Tibial nerve (tissue), 4 donors: ENCODE data around the gene PLPPR1. TPM values are rescaled to one million over a fixed set of nuclear protein-coding genes. Genes with fewer than 3 reads are reported as not detected.

Source experiments
- DNase-seq, 2 donors: peaks; one replicate each; pipeline ENCODE4 v3.0.0-alpha.2; 2019; ENCODE audit warnings: low spot score in 2 of 2
- H3K27ac ChIP-seq, 4 donors: fragments of 200-600 bp; sonication (generic) in 3 of 4; one replicate each; pipeline ENCODE4 v1.5.1; 2017 to 2019; ENCODE audit warnings: mild to moderate bottlenecking in 1 of 4
- H3K27me3 ChIP-seq, 2 donors: fragments of 200-600 bp; sonication (generic) in 1 of 2; one replicate each; pipeline versions ENCODE4 v1.5.1 to v1.6.0; 2017 to 2019
- H3K36me3 ChIP-seq, 3 donors: fragments of 200-600 bp; sonication (generic); one replicate each; pipeline ENCODE4 v1.5.1; 2018 to 2019
- H3K4me1 ChIP-seq, 4 donors: fragments of 200-600 bp; sonication (generic) in 3 of 4; one replicate each; pipeline ENCODE4 v1.5.1; 2017 to 2019
- H3K4me3 ChIP-seq, 4 donors: fragments of 200-600 bp; sonication (generic) in 3 of 4; one replicate each; pipeline ENCODE4 v1.5.1; 2017 to 2019; ENCODE audit warnings: mild to moderate bottlenecking in 1 of 4, moderate library complexity in 1 of 4
- H3K9me3 ChIP-seq, 4 donors: fragments of 200-600 bp; sonication (generic) in 3 of 4; one replicate each; pipeline ENCODE4 v1.5.1; 2017 to 2019
- CTCF ChIP-seq, 5 experiments: fragments of 200-600 bp in 3 of 5; fragments of 450-650 bp in 2 of 5; sonication (generic) in 3 of 5; IDR thresholded peaks; one replicate each; pipeline ENCODE4 v1.5.1; 2016 to 2019; ENCODE audit warnings: antibody characterized with exemption in 5 of 5, mild to moderate bottlenecking in 3 of 5, moderate library complexity in 2 of 5
- EP300 ChIP-seq, 2 donors: sonication (generic); formaldehyde crosslinking; IDR thresholded peaks; one replicate each; pipeline ENCODE4 v1.6.1; 2017; ENCODE audit warnings: antibody characterized with exemption in 2 of 2, mild to moderate bottlenecking in 1 of 2
- POLR2A ChIP-seq, 2 donors: fragments of 450-650 bp; IDR thresholded peaks; one replicate each; pipeline ENCODE4 v1.6.1; 2017; ENCODE audit warnings: antibody characterized with exemption in 2 of 2, mild to moderate bottlenecking in 2 of 2, moderate library complexity in 2 of 2
- WGBS, 2 donors: methylation state at CpG; one replicate each; pipeline ENCODE4 v1.1.5; 2018; 5-methylcytosine and 5-hydroxymethylcytosine counted together
- total RNA-seq, 4 donors: library from RNA; depleted of rRNA; stranded (reverse); fragments of >200 nt; gene quantifications; one replicate each; pipeline ENCODE4 v1.1.0, GENCODE V29; 2016

Gene PLPPR1
- total RNA-seq, 4 donors from 2014 or later, result 0.30 to 7.6 (median 2.5) TPM

GRCh38 chr9:101220341-101220740, 191.8 kb downstream of the PLPPR1 start:
- H3K4me1 ChIP-seq, result no peaks in the 10 kb centered on the region
- no peak for TF ChIP-seq EP300 (IDR thresholded peaks at IDR 0.05)
- TF ChIP-seq CTCF (IDR thresholded peaks at IDR 0.05), result no peak
- TF ChIP-seq POLR2A (IDR thresholded peaks at IDR 0.05), result no peak

GRCh38 chr9:101225271-101225670, 196.7 kb downstream of the PLPPR1 start:
- Histone ChIP-seq H3K4me1 (no peaks in the 10 kb centered on the region), H3K27me3 (no peaks in the 10 kb centered on the region), H3K36me3 (no peaks in the 10 kb centered on the region), H3K27ac (no peak overlapping the region), H3K4me3 (no peak overlapping the region), H3K9me3 (no peaks in the 10 kb centered on the region)
- WGBS, 2 donors, result 47 to 60% methylated on average over 4 of the region's 4 CpGs
- no peak for DNase-seq
- TF ChIP-seq CTCF (IDR thresholded peaks at IDR 0.05) (no peak), EP300 (IDR thresholded peaks at IDR 0.05) (no peak), POLR2A (IDR thresholded peaks at IDR 0.05) (no peak)

More at GRCh38 chr9:101220341-101220740, 191.8 kb downstream of the PLPPR1 start:
- Histone ChIP-seq H3K9me3 (no peaks in the 10 kb centered on the region), H3K27ac (no peak overlapping the region), H3K36me3 (no peaks in the 10 kb centered on the region), H3K27me3 (no peaks in the 10 kb centered on the region), H3K4me3 (no peak overlapping the region)
- no peak for DNase-seq

- DNase-seq, result no peak
Observed at GRCh38 chr9:101226161-101226560, 197.6 kb downstream of the PLPPR1 start.

GRCh38 chr9:101226803-101227202, 198.3 kb downstream of the PLPPR1 start:
- no peaks in the 10 kb centered on the region for H3K4me1 ChIP-seq
- 78 to 86% methylated on average over 3 of the region's 3 CpGs for WGBS, 2 donors
- no peaks in the 10 kb centered on the region for H3K9me3 ChIP-seq
- no peaks in the 10 kb centered on the region for H3K36me3 ChIP-seq
- no peaks in the 10 kb centered on the region for H3K27me3 ChIP-seq
- no peak overlapping the region for H3K4me3 ChIP-seq
- no peak for TF ChIP-seq POLR2A (IDR thresholded peaks at IDR 0.05)
- TF ChIP-seq CTCF (IDR thresholded peaks at IDR 0.05), result no peak
- TF ChIP-seq EP300 (IDR thresholded peaks at IDR 0.05), result no peak
- no peak for DNase-seq
- H3K27ac ChIP-seq, result no peak overlapping the region

More at GRCh38 chr9:101226161-101226560, 197.6 kb downstream of the PLPPR1 start:
- Histone ChIP-seq H3K4me3 (no peak overlapping the region), H3K36me3 (no peaks in the 10 kb centered on the region), H3K4me1 (no peaks in the 10 kb centered on the region), H3K9me3 (no peaks in the 10 kb centered on the region), H3K27ac (no peak overlapping the region), H3K27me3 (no peaks in the 10 kb centered on the region)
- no peak for TF ChIP-seq POLR2A (IDR thresholded peaks at IDR 0.05)

- Histone ChIP-seq H3K27me3 (no peaks in the 10 kb centered on the region), H3K4me3 (no peak overlapping the region), H3K4me1 (no peaks in the 10 kb centered on the region), H3K27ac (no peak overlapping the region), H3K9me3 (no peaks in the 10 kb centered on the region), H3K36me3 (no peaks in the 10 kb centered on the region)
- TF ChIP-seq EP300 (IDR thresholded peaks at IDR 0.05), result no peak
- no peak for TF ChIP-seq CTCF (IDR thresholded peaks at IDR 0.05)
- no peak for TF ChIP-seq POLR2A (IDR thresholded peaks at IDR 0.05)
- 23 to 28% methylated on average over 1 of the region's 1 CpG for WGBS, 2 donors
- no peak for DNase-seq
Observed at GRCh38 chr9:101229606-101230005, 201.1 kb downstream of the PLPPR1 start.

GRCh38 chr9:101232405-101232977, 204.0 kb downstream of the PLPPR1 start:
- H3K9me3 ChIP-seq, result no peaks in the 10 kb centered on the region
- no peaks in the 10 kb centered on the region for H3K27me3 ChIP-seq
- no peak overlapping the region for H3K4me3 ChIP-seq
- no peak for DNase-seq
- WGBS, 2 donors, result 94 to 99% methylated on average over 2 of the region's 2 CpGs
- no peak for TF ChIP-seq EP300 (IDR thresholded peaks at IDR 0.05)
- no peak for TF ChIP-seq POLR2A (IDR thresholded peaks at IDR 0.05)
- no peak overlapping the region for H3K27ac ChIP-seq
- H3K36me3 ChIP-seq, result no peaks in the 10 kb centered on the region
- H3K4me1 ChIP-seq, result no peaks in the 10 kb centered on the region
